ENCODE data around the gene AAMDC.
A peak's percentile ranks its signal among the peaks of the same experiment; 100 is the strongest.

The AAMDC gene

DNA sequence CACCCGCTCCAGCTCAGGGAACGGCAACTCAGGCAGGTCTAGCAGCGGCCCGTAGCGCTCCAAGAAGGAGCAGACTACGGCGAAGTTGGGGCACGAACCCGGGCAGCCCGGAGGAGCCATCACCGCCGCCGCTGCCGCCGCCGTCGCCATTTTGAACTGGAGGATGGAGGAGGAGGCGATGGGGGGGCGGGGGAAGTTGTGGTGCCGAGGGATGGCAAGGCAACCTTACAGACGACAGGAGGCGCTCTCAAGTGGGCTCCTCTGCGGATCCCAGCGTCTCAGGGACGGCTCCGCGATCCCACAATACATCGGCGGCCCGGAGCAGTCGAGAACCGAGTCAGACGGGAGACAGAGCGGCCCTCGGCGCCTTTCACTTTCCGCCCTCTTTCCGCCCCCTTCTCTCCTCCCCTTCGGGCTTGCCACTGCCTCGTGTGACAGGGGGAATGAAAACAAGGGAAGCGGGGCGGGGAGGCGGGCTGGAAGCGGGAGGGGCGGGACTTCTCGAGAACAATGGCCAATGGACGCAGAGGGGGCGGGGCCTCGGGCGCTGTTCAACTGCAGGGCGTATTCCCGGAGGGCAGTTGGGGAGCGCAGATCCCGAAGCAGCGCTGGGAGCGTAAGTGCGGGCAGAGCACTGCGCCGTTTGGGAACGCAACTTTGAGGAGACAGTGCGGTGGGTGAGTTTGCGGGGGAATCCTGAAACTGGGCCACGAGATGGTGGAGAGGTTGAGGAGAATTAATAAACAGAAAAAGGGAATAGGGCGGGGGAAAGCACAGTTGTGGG, at the start of gene AAMDC, which contains the start of gene RSF1:
AAMDC (plus strand) TSS at position 580 of the 784 bp plus-strand sequence. CDS start 21,353 bp downstream, outside the sequence.
RSF1 (minus strand) TSS at position 158 of the 784 bp plus-strand sequence; CDS start at position 150, 8 bp downstream.
- peak; percentile 97 for DNase-seq (ENCODE audit: low spot score)

DNA sequence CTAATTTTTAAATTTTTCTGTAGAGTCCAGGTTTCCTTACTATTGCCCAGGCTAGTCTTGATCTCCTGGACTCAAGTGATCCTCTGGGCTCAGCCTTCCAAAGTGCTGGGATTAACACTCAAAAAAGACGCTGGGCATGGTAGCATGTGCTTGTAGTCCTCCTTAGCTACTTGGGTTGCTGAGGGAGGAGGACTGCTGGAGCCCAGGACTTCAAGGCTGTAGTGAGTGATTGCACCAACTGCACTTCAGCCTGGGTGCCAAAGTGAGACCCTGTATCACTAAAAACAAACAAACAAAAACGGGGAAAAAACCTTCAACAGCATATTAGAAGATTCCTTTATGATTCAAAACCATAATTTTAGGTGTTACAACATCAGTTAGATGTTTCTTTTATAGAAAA, 45.0 kb upstream of the AAMDC start:
- DNase-seq (ENCODE audit: low spot score), result no peak

GRCh38 chr11:77776455-77776854, 44.5 kb upstream of the AAMDC start:
- DNase-seq (ENCODE audit: low spot score), result peak; percentile 28

DNA sequence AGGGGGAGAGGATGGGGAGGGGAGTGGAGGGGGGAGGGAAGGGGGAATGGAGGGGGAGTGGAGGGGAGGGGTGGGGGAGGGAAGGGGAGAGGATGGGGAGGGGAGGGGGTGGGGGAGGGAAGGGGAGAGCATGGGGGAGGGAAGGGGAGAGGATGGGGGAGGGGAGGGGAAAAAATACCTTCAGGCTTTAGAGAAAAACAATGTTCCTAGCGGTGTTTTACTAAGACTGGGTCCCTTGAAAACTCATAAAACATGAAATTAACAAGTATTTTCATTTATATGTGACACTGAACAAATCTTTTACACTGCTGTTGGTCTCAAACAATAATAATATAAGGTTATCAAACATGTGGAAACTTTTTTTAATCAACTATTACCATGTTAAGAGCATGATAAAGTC, 42.8 kb upstream of the AAMDC start:
- DNase-seq (ENCODE audit: low spot score), result no peak

- no peak for DNase-seq (ENCODE audit: low spot score)
Measured at GRCh38 chr11:77778549-77778948, 42.4 kb upstream of the AAMDC start.

DNA sequence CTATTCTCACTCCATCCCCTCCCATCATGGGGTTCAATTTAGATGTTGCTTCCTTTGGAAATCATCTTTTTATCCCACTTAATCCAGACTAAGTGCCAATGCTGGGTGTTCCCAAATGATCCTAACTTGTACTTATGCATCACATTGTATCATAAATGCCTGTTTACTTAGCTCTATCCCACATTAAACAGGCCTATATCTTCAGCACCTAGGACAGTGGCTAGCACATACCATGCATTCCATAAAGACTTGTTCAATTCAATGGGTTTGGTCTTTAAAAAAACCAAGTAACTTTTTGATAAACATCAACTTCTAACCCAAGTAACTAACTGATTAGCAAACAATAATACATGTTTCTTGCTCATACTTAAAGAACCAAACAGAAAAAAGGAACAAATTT, 41.0 kb upstream of the AAMDC start:
- DNase-seq (ENCODE audit: low spot score), result no peak

DNA sequence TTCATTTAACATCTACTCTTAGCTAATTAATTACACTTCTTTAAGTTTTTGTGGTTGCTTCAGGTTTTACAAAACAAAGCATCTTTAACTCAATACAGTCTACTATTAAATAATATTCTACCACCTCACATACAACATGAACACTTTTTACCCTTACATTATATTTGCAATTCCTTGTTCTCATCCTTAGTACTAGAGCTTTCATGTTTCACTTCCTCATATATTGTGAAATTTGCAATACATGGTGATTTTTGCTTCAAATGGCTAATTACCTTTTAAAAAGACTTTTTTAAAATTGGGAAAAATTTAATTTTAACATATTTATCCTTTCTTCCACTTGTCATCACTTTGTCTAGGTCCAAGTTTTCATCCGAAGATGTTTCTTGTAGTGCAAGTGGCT, 37.9 kb upstream of the AAMDC start:
- no peak for DNase-seq (ENCODE audit: low spot score)

DNA sequence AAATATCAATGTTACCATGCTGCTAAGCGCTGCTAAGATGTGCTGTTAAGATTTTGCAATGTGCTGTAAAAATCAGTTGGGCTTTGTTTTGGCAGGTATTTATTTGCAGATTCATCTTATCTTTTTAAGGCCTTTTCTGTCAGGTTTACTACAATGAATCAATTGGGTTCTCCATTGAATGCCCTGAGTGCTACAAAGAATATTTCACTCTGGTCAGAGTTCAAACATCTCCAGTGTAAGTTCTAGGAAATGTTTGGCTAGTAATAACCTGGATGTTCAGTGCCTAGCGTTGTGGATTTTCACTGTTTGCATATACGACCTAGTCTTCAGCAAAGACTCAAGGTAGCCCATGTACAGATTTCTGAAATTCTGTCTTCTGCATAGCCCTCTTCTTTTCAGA, 36.4 kb upstream of the AAMDC start:
- DNase-seq (ENCODE audit: low spot score), result no peak

GRCh38 chr11:77789061-77789730, 31.7 kb upstream of the AAMDC start:
- no peak for DNase-seq (ENCODE audit: low spot score)

- no peak for DNase-seq (ENCODE audit: low spot score)
Measured at GRCh38 chr11:77789731-77790476, 31.0 kb upstream of the AAMDC start.

DNA sequence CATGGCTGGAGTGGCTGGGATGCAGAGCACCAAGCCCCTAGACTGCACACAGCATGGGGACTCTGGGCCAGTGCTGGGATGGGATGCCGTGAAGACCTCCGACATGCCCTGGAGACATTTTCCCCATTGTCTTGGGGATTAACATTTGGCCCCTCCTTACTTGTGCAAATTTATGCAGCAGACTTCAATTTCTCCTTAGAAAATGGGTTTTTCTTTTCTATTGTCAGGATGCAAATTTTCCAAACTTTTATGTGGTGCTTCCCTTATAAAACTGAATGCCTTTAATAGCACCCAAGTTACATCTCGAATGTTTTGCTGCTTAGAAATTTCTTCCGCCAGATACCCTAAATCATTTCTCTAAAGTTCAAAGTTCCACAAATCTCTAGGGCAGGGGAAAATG, 29.6 kb upstream of the AAMDC start:
- DNase-seq (ENCODE audit: low spot score), result no peak

DNA sequence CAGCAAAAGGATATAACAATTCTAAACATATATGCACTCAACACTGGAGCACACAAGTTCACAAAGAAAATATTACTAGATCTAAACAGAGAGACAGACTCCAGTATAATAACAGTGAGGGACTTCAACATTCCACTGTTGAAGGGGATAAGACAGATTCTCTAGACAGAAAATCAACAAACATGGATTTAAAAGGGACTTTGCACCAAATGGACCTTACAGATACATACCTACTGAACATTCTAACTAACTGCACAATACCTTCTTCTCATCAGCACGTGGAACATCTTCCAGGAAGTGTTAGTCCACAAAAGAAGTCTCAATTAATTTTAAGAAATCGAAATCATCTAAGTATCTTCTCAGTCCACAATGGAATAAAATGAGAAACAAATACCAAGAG, 27.0 kb upstream of the AAMDC start:
- DNase-seq (ENCODE audit: low spot score), result no peak

DNA sequence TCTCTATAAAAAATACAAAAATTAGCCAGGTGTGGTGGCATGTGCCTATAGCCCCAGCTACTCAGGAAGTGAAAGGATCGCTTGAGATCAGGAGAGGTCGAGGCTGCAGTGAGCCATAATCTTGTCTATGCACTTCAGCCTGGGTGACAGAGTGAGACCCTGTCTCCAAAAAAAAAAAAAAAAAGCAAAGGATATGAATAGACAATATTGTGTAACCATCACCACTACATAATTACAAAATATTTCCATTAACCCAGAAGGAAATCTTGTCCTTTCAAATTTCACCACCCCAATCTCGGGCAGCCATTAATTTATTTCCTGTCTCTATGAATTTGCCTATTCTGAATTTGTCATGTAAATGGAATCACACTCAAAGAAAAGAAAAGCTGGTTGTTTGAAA, 21.6 kb upstream of the AAMDC start:
- DNase-seq (ENCODE audit: low spot score), result no peak

GRCh38 chr11:77800449-77800848, 20.5 kb upstream of the AAMDC start:
- no peak for DNase-seq (ENCODE audit: low spot score)

- no peak for DNase-seq (ENCODE audit: low spot score)
Measured at GRCh38 chr11:77801477-77801876, 19.5 kb upstream of the AAMDC start.

DNA sequence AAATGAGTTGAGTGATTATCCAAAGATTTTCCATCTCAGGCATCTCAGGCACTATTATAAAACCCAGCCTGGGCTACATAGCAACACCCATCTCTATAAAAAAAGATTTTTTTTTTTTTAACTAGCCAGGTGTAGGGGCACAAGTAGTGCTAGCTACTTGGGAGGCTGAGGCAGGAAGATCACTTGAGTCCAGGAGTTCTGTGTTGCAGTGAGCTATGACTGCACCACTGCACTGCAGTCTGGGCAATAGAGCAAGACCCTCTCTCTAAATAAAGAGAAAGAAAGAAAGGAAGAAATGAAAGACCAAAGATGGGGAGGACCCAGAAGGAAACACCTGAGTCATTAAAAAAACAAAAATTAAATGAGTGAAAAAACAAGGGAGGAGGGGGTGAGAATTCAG, 14.5 kb upstream of the AAMDC start:
- DNase-seq (ENCODE audit: low spot score), result no peak

- no peak for DNase-seq (ENCODE audit: low spot score)
Measured at GRCh38 chr11:77806993-77807392, 14.0 kb upstream of the AAMDC start.

- no peak for DNase-seq (ENCODE audit: low spot score)
Measured at GRCh38 chr11:77813256-77813655, 7.7 kb upstream of the AAMDC start.

GRCh38 chr11:77814848-77815247, 6.1 kb upstream of the AAMDC start:
- DNase-seq (ENCODE audit: low spot score), result no peak

DNA sequence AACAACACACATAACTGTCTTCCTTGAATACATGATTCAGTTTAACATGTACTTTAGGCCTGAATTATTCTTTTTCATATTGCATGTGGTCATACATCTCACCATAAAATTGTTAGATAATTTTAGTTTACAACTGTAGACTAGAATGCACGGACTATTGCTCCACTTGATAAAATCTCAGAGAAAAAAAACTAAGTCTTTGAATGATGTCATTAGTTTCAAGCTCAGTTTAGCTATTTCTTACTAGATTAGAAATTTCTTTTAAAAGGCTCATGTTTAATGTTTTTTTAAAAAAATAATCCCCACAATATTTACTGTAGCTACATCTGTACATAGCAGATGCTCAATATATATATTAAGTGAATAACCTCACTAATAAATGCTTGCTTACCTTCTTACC, 5.5 kb upstream of the AAMDC start:
- no peak for DNase-seq (ENCODE audit: low spot score)

- peak; percentile 83 for DNase-seq (ENCODE audit: low spot score)
Measured at GRCh38 chr11:77819411-77819920, 1.5 kb upstream of the AAMDC start.

DNA sequence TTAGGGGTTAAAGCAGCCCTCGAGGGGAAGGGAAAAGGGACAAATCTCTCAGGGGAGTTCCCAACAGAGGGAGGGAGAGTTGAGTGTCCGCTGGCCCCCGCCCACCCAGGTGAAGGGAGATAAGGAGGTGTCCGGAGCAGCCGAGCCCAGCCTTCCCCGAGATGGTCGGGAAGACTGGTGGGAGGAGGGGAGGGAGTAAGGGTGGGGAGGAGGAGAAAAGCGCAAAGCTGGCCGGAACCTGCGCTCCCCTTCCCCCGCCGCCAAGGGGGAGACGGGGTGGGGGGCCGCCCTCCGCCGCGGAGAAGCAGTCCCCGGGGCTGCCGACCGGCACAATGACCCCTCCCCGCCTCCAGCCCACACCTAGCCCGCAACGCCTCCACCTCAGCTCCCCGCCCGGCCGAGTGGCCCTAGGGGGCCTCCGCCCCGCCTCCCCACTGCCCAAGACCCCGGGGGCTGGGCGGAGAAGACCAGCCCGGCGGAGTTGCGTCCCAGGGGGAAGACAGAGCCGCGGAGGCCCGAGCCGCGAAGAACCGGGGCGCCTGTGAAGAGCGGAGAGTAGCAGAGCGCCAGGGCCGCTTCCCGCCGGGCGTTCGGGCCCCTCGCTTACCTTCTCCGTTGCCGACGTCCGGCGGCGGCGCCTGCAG, 901 bp upstream of the AAMDC start:
- peak; percentile 19 for DNase-seq (ENCODE audit: low spot score)
